GM21786 (cell line): ENCODE results near the gene ITPR1.
A peak's percentile ranks its signal among the peaks of the same experiment; 100 is the strongest.

Experiments used
- ATAC-seq: cut with Tn5 transposase; IDR thresholded peaks from one replicate; pipeline ENCODE4 v1.9.1; 2021; ENCODE audit not compliant: unreplicated experiment

Gene ITPR1

DNA sequence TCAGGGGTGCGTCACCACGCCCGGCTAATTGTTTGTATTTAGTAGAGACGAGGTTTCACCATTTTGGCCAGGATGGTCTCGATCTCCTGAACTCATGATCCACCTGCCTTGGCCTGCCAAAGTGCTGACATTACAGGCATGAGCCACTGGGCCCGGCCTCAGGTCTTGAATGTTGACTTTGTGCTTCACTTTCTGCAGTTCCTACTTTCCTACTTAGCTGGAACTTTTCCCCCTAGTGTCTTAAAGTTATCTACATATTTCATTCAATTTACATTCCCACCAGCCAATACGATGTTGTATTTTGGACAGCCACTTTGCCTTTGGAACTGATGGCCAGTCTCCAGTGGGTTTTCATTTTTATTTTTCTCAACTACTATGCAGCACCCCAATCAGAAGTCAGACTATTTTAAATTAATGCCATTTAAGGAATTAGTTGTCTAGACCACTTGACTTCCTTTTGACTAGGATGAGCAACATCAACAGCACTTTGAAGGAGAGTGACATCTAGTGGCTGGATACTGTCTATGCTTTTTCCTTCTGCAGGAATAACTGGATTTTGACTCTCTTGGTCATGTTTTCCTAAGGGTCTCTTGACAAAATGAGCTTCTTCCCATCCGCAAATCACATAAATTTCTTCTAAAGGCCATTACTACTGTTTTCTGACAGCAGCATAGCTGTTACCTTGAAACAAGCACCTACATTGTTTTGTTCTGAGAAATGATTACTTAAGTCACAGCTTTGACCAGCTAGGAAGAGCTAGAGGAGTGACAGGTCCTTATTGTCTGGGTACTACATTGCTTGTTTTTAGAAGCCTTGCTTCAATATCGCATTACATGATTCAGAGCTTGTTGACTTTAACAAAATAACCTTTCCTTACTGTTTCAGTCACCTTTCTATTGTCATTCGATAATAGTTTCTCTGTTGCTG lies 140.2 kb downstream of the ITPR1 start:
- ATAC-seq = peak; percentile 80

DNA sequence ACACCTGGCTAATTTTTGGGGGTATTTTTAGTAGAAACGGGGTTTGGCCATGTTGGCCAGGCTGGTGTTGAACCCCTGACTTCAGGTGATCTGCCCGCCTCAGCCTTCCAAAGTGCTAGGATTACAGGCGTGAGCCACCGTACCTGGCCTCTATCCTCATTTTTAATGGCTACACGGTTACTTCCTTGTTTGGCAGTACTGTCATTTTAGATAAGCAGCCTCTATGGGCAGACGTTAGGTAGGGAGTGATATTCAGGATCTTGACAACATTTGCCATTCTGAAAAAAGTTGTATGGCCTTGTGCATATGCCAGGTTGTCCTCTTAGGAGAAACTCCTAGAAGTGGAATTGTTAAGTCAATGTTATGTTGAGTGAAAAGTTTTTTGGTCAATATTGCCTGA lies 141.7 kb downstream of the ITPR1 start:
- no peak for ATAC-seq

DNA sequence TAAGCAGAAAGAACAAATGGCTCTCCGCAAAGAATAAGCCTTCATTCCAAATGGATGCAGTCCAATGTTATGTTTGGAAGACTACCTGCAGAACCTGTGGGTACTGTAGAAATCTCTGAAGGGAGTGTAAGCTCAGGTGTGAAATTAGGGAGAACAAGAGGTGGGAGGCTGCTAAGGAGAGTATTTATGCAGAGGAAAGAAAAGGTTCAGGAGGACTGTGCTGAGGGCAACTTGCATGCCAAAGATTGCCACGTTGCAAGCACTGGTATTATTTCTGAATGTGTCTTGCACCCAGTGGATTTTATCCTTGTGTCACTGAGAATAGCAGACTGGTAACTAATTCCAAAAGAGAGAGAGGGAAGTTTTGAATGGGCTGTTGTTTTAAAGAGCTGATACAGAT lies 144.1 kb downstream of the ITPR1 start:
- ATAC-seq = no peak

DNA sequence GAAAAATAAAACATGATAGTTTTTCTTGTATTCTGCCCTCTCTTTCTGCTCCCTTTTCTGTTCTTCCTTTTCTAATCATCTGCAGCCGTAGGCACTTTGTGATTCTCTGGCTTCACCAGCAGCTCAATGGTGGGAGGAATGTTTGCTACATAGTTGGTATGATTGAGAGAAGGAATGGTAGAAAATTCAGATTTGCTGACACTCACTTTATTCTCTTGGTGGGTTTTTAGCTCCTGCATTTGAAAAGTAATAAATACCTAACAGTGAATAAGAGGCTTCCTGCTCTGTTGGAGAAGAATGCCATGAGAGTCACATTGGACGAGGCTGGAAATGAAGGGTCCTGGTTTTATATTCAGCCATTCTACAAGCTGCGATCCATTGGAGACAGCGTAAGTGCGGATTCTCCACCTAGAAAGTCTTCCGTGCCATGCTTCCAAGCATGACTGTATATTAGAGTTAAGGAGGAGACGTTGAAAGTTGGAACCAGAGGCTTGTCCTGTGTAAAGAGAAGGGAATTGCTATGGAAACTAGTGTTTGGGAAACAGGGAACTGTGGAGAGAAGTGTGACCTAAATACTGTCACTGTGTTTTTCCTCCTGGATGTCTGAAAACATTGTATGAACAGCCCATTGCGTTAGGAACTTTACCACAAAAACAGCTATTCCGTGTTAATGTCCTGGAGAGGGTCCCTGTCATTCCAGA lies 148.9 kb downstream of the ITPR1 start:
- ATAC-seq = no peak

DNA sequence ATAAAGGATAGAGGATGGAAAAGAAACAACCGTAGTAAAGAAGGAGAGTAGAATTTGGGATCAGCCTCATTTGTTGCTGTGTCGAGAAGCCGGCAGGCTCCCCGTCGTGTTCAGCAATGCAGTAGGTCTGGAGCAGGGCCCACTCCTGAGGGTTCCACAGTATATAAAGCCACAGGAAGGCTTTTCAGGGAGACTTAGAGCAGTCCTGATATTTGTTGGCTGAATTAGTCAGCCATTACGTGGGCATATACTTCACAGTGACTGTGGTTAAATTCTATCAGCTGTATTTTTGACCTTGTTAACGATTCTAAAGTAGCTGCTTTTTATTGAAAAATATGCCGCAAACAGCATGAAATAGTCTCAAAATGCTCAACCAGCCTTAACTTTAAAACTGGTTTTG lies 149.5 kb downstream of the ITPR1 start:
- ATAC-seq = no peak

DNA sequence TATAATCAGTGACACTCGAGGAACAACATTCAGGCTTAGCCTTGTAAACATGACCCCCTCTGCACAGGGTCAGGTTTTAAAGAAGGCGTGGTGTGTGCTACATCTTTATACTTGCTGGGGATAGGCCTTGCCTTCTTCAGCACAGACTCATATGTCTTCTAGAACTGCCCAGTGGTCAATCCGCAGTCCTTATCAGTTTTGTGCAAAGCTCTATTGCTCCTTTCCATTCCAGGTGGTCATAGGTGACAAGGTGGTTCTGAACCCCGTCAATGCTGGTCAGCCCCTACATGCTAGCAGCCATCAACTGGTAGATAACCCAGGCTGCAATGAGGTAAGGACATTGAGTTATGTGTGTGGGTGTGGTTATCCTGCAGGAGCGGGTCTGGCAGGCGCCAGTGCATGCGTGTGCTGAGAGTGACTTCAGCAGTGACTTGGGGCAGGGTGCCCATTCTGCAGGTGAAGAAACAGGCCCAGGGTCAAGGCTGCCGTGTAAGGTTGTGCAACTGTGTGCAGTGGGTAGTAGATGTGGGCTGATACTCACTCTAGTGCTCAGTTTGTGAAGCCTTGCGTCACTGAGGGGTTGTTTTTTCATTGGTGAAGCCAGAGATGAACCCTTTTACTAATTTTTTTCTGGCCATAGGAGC lies 150.9 kb downstream of the ITPR1 start:
- no peak for ATAC-seq

DNA sequence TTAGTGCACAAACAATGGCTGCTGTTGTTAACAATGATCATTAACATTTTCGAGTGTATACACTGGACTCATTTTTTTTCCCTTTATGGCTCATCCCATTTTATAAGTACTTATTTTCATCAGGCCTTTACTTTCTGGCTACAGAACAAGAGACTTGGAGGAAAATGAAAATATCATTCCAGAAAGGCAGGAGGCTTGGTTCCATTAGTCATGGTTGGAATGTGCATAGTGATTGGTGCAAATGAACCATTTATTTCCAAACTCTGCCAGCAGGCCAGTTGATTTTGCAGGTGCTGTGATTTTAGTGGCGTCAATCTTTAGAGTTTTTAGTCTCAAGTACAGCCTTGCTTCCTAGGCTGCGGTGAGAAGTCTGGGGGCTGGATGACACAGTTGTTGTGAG lies 151.8 kb downstream of the ITPR1 start:
- no peak for ATAC-seq

DNA sequence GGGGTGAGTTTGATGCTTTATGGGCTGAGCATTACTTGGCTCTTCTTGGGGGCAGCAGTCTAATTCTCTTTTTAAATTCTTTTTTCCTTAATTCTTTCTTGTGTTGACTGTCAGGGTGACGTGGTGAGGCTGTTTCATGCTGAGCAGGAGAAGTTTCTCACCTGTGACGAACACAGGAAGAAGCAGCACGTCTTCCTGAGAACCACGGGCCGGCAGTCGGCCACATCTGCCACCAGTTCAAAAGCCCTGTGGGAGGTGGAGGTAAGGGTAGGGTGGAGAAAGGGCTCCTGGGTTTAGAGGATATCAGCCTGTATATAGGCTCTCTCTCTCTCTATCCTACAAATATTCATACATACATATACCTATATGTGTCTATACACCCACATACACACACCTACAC lies 152.3 kb downstream of the ITPR1 start:
- ATAC-seq = no peak

DNA sequence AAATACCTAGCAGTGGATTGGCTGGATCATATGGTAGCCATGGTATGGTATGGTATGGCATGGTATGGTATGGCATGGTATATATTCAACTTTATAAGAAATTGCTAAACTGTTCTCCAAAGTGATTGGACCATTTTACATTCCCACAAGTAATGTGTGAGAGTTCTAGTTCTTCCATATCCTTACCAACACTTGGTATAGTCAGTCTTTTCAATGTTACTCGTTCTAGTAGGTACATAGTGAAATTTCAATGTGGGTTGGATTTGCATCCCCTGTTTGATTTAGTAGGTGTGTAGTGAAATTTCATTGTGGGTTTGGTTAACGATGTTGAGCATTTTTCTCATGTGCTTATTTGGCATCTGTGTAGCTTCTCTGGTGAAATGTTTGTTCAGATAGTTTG lies 154.3 kb downstream of the ITPR1 start:
- no peak for ATAC-seq

DNA sequence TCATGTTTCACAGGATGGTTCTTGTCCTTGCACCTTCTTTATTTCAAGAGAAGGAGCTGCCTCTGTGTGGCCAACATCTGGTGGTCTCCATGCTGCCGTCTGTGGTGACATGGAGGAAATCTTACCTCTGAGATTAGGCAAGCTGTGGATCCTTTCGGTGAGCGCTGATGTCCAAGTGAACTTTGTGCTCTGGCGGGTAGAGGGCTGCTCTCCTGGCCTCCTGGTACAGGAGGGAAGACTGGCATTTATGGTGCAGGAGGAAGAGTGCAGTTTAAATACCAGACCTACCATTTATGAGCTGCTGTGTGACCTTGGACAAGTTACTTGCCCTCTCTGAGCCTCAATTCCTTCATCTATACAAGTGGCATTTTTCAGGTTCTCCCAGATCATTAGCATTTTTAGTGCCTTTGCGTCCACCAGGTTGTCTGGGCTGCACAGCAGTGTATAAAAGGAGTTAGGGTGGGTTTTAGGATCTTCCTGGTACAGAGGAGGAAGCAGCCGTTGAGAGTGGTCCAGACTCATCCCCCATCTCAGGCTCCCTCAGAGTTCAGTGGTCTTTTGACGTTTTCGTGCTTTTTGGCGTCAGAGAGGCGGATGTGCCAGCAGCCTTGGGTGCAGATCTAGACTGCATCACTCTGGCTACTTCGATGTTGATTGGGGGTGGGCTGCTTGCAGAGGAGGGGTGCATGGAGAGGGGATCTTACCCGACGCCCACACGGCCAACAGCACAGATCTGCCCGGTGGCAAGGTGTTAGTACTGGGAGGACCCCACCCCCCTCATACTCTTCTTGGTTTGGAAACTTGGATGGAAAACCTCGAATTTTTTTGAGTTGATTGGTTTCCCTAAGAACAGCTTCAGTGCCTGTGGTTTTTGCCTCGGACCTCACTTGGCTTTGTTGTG lies 162.2 kb downstream of the ITPR1 start:
- no peak for ATAC-seq

DNA sequence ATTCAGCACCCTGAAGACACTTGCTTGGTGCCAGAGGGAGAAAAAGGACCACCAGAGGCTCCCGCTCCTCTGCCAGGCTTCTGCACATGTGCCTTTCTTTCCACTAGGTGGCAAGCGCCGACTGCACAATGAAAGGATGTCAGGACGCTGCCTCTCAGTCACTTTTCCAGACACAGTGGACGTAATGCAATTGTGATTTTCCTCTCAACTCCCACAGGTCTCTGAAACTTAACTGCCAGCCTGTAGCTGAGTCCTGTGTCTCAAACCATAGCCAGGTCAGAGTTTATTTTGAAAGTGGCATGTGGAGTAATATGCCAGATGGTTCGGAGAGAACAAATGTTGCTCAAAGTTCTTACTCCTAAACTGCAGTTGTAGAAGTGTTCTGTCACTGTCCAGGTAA lies 162.9 kb downstream of the ITPR1 start:
- no peak for ATAC-seq

DNA sequence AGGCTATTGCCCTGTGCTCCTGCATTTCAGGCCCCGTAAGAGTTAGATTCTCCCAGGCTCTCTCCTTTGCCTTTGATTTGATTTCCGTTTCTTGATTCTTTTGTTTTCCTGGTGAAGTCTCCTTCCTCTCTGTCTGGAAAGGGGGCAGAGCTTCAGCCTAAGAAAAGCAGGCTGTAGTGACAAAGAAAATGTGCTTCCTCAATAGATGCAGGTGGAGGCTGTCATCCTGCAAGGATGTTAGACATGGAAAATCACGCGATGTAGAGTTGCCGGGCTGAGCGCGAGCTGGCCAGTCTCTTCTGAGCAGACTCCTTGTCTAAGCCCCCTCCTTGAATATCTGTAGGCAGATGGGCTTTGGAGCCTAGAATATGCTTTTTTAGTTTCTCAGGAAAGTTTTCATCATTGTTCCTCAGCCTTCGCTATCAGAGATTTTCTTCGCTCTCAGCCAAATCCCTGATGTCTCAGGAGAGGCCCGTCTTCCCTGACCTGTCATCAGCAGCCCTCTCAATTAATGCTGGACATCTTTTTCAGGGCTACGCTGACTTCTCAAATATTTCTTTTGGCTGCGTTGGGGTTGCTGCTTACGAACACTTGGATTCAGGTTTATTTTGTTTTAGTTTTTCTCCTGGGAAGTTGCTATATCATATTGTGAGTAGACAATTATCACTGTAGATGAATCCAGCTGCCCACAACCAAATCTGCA lies 163.6 kb downstream of the ITPR1 start:
- ATAC-seq = no peak

DNA sequence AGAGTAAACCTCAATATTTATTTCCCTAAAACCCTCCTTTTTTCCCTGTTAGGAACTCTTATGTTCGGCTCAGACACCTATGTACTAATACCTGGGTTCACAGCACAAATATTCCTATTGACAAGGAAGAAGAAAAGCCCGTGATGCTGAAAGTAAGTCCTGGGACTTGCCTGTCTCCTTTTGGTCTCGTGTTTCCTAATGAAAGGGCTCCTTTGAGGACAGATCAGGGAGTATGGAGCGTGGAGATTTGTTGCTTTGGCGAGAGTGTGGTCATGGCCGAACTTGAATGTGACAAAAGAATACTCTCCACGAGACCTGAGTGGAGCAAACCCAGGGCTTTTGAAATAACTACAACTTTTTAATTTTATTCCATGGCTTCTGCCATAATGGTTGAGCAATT lies 167.8 kb downstream of the ITPR1 start:
- ATAC-seq = no peak

DNA sequence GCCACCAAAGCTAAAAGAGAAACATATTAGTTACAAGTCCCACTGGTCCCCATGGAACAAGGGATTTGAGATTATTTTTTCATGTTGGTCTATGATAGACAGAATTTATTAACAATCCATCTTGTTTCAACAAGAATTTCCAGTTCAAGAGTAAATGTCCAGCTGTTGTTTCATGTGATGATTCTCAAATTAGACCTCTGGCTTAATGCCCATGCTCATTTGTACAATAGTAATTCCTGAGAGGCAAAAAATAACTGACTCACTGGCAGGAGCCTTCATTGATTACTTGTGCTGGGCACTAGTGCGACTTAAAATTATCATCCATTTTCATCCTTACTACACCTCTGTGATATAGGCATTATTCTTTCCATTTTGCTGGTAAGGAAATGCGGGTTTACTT lies 171.3 kb downstream of the ITPR1 start:
- ATAC-seq = no peak

DNA sequence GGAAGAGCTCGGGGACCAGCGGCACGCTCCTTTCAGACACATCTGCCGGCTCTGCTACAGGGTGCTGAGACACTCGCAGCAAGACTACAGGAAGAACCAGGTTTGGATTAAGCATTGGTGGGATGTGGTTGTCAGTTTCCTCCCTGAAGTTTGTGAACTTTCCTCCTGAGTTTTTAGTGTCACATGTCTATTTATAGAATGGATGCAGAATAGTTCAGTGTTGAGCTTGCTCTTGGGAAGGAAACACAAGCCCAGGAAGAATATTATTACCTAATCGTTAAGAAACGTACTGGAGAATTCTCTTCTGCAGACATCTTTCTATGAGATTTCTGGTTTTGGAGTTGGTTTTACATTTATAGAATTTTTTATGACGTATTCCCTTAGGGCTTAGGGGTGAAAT lies 172.0 kb downstream of the ITPR1 start:
- no peak for ATAC-seq

DNA sequence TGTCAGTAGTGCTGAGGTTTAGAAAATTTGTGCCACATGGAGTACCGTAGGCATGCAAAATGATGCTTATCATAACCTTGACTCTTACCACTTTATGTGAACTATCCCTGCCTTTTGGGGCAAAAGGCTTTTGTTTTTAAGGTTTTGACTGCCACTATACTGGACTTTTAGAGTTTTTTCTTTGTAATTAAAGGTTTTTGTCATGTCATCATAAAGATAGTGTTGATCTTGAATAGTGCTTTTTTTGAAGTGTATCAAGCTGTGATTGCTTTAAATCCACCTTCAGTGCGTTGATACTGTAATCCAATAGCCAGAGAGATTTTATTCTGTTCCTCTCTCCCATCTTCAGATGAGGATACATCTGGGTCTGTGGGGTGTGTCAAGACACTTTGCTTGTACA lies 172.9 kb downstream of the ITPR1 start:
- ATAC-seq = no peak

DNA sequence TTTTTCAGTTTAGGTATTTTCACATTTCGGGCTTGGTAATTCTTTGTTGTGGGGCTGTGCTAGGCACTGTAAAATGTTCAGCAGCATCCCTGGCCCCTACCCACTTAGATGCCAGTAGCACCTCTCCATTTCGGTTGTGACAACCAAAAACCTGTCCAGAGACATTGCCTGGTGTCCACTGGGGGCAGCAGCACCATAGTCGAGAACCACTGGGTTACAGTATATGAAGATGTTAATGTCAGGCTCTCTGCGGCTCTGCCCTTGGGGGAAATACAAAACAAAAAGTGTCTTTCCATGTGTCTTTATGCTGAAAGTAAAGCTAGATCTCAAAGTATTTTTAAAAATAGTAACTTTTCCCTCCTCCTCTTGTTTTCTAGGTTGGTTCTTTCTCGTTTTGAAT lies 177.2 kb downstream of the ITPR1 start:
- no peak for ATAC-seq

DNA sequence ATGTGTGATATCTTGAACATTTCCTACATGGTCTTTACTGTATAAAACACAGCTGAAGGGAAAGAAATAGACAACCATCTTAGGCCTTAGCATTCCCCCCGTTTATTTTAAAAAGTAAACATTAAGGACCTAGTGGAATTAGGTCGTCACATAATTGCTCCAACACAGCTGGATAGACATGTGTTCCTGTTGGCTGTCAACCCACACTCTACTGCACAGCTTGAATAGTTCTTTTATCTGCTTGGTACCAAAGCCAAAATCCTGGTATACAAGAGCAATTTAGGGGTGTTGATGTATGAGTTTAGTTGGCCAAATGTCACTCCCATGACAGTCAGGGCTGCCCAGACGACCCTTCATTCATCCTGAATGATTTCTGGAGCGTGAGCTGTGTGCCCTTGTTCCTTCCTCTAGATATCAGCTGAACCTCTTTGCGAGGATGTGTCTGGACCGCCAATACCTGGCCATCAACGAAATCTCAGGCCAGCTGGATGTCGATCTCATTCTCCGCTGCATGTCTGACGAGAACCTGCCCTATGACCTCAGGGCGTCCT lies 179.7 kb downstream of the ITPR1 start:
- no peak for ATAC-seq

DNA sequence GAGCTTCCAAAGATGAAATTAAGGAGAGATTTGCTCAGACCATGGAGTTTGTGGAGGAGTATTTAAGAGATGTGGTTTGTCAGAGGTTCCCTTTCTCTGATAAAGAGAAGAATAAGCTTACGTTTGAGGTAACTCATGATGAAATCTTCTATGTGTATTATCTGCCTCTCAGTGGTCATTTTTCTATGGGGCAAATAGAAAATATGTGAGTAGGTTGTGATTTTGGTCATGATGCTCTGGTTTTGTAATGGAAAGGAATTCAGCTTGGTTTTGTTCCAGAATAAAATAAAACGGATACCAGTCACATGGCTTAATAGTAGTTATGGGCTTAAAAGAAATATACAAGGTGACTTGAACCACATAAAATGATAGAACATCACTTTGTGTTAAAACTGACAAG lies 181.1 kb downstream of the ITPR1 start:
- no peak for ATAC-seq

DNA sequence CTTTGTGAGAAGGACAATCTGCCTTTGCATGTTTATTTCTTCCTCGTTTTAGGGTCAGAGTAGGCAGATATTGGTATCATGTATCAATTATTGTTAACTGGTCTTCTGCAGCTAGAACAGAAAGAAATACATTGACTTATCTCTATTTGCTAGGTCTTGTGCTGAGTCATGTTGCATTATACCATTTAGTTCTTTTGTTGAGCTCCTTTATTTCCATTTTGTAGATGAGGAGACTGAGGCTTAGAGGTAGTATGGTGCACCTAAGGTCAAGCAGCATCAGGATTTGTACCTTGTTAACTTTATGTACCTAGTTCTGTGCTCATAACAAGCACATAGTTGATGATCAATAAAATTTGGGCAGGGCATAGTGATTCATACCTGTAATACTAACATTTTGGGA lies 182.6 kb downstream of the ITPR1 start:
- no peak for ATAC-seq
